ENCODE measurements around the gene NAT9. TPM values are rescaled to one million over a fixed set of nuclear protein-coding genes. Genes with fewer than 3 reads are reported as not detected.

The NAT9 gene
- polyA plus RNA-seq, 1 experiment = 33.6 TPM

DNA sequence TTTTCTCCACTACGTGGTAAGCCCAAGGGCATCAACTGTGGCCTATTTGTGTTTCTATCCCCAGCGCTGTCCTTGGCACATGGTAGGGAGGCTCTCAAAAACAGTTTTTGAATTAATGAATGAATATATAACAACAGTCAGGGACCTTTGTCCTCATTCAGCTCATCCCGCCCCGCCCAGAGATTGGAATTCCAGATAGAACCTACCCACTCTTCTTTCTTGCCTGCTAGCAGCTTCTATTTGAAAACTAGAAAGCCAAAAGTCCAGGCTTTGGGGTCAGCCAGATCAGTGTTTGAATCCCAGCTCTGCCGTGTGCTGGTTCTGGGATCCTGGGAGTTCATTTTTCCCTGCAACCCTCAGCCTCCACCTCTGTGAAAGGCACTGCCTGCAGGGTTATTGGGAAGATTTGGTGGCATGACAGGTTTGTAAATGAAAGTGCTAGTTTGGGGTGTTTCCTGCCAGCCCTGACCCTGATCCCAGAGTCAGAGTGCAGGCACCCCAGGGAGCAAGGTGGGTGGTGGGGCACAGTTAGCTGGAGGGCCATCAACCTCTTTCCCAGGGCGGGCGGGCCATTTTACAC, 23.2 kb downstream of the NAT9 start:
- Histone ChIP-seq H3K4me3 (ENCODE audit: low read depth, low read length) (no peak overlapping the region), H3K27me3 (ENCODE audit: control insufficient read depth, insufficient read depth, low read length) (peaks cover 4% of the 10 kb centered on the region), H3K27ac (ENCODE audit: low read depth, low read length) (no peak overlapping the region), H3K9me3 (ENCODE audit: control insufficient read depth, insufficient read depth, low read length) (no peaks in the 10 kb centered on the region; the same call in 1 of the 2 replicates)
- ChIA-PET POLR2A (interaction anchor here (1.2 kb wide), 1 partner anchor 23 kb away, joined by 3 read pairs; the partner anchor contains the start of gene NAT9), CTCF (interaction anchor here (0.6 to 1.0 kb wide), 2 partner anchors 9 to 18 kb away, joined by 3 read pairs; no protein-coding TSS in a partner anchor)
- TF ChIP-seq, protein P1, sequence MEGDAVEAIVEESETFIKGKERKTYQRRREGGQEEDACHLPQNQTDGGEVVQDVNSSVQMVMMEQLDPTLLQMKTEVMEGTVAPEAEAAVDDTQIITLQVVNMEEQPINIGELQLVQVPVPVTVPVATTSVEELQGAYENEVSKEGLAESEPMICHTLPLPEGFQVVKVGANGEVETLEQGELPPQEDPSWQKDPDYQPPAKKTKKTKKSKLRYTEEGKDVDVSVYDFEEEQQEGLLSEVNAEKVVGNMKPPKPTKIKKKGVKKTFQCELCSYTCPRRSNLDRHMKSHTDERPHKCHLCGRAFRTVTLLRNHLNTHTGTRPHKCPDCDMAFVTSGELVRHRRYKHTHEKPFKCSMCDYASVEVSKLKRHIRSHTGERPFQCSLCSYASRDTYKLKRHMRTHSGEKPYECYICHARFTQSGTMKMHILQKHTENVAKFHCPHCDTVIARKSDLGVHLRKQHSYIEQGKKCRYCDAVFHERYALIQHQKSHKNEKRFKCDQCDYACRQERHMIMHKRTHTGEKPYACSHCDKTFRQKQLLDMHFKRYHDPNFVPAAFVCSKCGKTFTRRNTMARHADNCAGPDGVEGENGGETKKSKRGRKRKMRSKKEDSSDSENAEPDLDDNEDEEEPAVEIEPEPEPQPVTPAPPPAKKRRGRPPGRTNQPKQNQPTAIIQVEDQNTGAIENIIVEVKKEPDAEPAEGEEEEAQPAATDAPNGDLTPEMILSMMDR (IDR thresholded peaks at IDR 0.05; ENCODE audit: low read depth, low read length) = no peak
- DNase-seq (ENCODE audit: low read depth, low spot score) = no peak

DNA sequence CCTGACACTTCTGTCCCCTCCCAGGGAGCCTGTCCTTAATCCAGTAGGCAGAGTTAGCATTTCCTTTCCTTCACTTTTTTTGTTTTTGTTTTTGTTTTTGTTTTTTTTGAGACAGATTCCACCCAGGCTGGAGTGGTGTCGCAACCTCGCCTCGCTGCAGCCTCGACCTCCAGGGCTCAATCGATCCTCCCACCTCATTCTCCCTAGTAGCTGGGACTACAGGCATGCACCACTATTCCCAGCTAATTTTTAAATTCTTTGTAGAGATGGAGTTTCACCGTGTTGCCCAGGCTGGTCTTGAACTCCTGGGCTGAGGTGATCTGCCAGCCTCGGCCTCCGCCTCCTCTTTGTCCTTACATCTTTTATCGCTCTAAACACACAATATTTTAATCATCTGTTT, 23.7 kb downstream of the NAT9 start:
- ChIA-PET POLR2A (interaction anchor here (1.2 kb wide), 1 partner anchor 24 kb away, joined by 3 read pairs; the partner anchor contains the start of gene NAT9), CTCF (interaction anchor here (1.0 kb wide), 1 partner anchor 8 kb away, joined by 3 read pairs; no protein-coding TSS in a partner anchor)
- Histone ChIP-seq H3K9me3 (ENCODE audit: control insufficient read depth, insufficient read depth, low read length) (no peaks in the 10 kb centered on the region; the same call in 1 of the 2 replicates), H3K4me3 (ENCODE audit: low read depth, low read length) (no peak overlapping the region), H3K27ac (ENCODE audit: low read depth, low read length) (no peak overlapping the region), H3K27me3 (ENCODE audit: control insufficient read depth, insufficient read depth, low read length) (peaks cover 4% of the 10 kb centered on the region)
- no peak for DNase-seq (ENCODE audit: low read depth, low spot score)
- TF ChIP-seq, protein P1 (IDR thresholded peaks at IDR 0.05; ENCODE audit: low read depth, low read length) = no peak

GRCh38 chr17:74750327-74751069, 25.6 kb downstream of the NAT9 start:
- Histone ChIP-seq H3K9me3 (ENCODE audit: control insufficient read depth, insufficient read depth, low read length) (no peaks in the 10 kb centered on the region; the same call in 1 of the 2 replicates), H3K4me3 (ENCODE audit: low read depth, low read length) (peak overlapping the region; percentile 70), H3K27me3 (ENCODE audit: control insufficient read depth, insufficient read depth, low read length) (peaks cover 4% of the 10 kb centered on the region), H3K27ac (ENCODE audit: low read depth, low read length) (no peak overlapping the region)
- TF ChIP-seq, protein P1 (IDR thresholded peaks at IDR 0.05; ENCODE audit: low read depth, low read length) = no peak
- ChIA-PET CTCF (interaction anchor here (0.8 to 2.0 kb wide), 5 partner anchors 10 to 112 kb away, joined by 4 to 9 read pairs (median 4); no protein-coding TSS in a partner anchor), POLR2A (no interaction called here)
- no peak for DNase-seq (ENCODE audit: low read depth, low spot score)

GRCh38 chr17:74750039-74750326, 26.2 kb downstream of the NAT9 start:
- TF ChIP-seq, protein P1 (IDR thresholded peaks at IDR 0.05; ENCODE audit: low read depth, low read length) = no peak
- POLR2A ChIA-PET = no interaction called here
- Histone ChIP-seq H3K9me3 (ENCODE audit: control insufficient read depth, insufficient read depth, low read length) (no peaks in the 10 kb centered on the region; the same call in 1 of the 2 replicates), H3K4me3 (ENCODE audit: low read depth, low read length) (peak overlapping the region; percentile 70), H3K27ac (ENCODE audit: low read depth, low read length) (no peak overlapping the region), H3K27me3 (ENCODE audit: control insufficient read depth, insufficient read depth, low read length) (peaks cover 4% of the 10 kb centered on the region)
- DNase-seq (ENCODE audit: low read depth, low spot score) = no peak
- CTCF ChIA-PET = interaction anchor here (0.8 to 2.0 kb wide), 5 partner anchors 10 to 113 kb away, joined by 4 to 9 read pairs (median 4); no protein-coding TSS in a partner anchor
